HEK293 (cell line): ENCODE results near the gene KRT9.
"Not testable (repeated sequence)": the region's sequence is repeated elsewhere in the genome, so short reads cannot be mapped to it uniquely, and the experiment has no call there.

Source experiments
- CTCF ChIA-PET: fragments of 350-600 bp; formaldehyde crosslinking; extraction: SDS; loops from one replicate; lab custom pipeline; 2021; ENCODE audit warnings: antibody characterized with exemption; lab: Yijun Ruan, JAX
- POLR2A ChIA-PET: fragments of 300-600 bp; formaldehyde crosslinking; extraction: SDS; loops from one replicate; lab custom pipeline; 2020; ENCODE audit warnings: antibody characterized with exemption, inconsistent platforms; lab: Yijun Ruan, JAX
- H3K27ac ChIP-seq: fragments of 200-500 bp; sonication (Bioruptor generic); 2 replicates; pipeline ENCODE4 v1.5.1; 2014; ENCODE audit warnings: low read depth, low read length, control low read depth, inconsistent platforms; ENCODE audit errors: extremely low read depth
- H3K36me3 ChIP-seq, 2 experiments: fragments of 200-500 bp in 1 of 2; sonication (Bioruptor generic) in 1 of 2; 1 replicate in 1 of 2; 2 replicates in 1 of 2; pipeline ENCODE4 v1.5.1; 2014 to 2017; ENCODE audit warnings: inconsistent platforms in 2 of 2, low read length in 2 of 2; ENCODE audit not compliant: control insufficient read depth in 2 of 2, insufficient read depth in 1 of 2
- H3K4me1 ChIP-seq: fragments of 200-500 bp; sonication (Bioruptor generic); 2 replicates; pipeline ENCODE4 v1.5.1; 2014; ENCODE audit warnings: mild to moderate bottlenecking, low read length, inconsistent platforms; ENCODE audit not compliant: control insufficient read depth, insufficient read depth
- H3K4me3 ChIP-seq: 2 replicates; pipeline ENCODE4 v1.5.1; 2011; ENCODE audit warnings: low read depth, mild to moderate bottlenecking, control low read depth, low read length, moderate library complexity
- H3K9me3 ChIP-seq: fragments of 200-500 bp; sonication (Bioruptor generic); 2 replicates; pipeline ENCODE4 v1.5.1; 2014; ENCODE audit warnings: low read depth, low read length, inconsistent platforms; ENCODE audit not compliant: control insufficient read depth, insufficient read depth
- FEZF1 ChIP-seq: fragments of 450-650 bp; formaldehyde crosslinking; IDR thresholded peaks from 2 replicates; pipeline ENCODE4 v1.5.1; 2016; ENCODE audit warnings: missing biosample characterization, missing genetic modification characterization
- GLIS1 ChIP-seq: fragments of 450-650 bp; formaldehyde crosslinking; IDR thresholded peaks from 2 replicates; pipeline ENCODE4 v1.5.1; 2016; ENCODE audit warnings: missing biosample characterization, missing genetic modification characterization
- KLF7 ChIP-seq: fragments of 450-650 bp; formaldehyde crosslinking; IDR thresholded peaks from 2 replicates; pipeline ENCODE4 v1.5.1; 2016; ENCODE audit warnings: missing biosample characterization, missing genetic modification characterization, borderline replicate concordance
- PRDM1 ChIP-seq: fragments of 450-650 bp; formaldehyde crosslinking; IDR thresholded peaks from 2 replicates; pipeline ENCODE4; 2016; ENCODE audit warnings: missing biosample characterization, missing genetic modification characterization
- SP2 ChIP-seq: fragments of 450-650 bp; formaldehyde crosslinking; IDR thresholded peaks from 2 replicates; pipeline ENCODE4 v1.5.1; 2016; ENCODE audit warnings: missing biosample characterization, missing genetic modification characterization
- ZBTB1 ChIP-seq: fragments of 450-650 bp; formaldehyde crosslinking; IDR thresholded peaks from 2 replicates; pipeline ENCODE4 v1.5.1; 2016; ENCODE audit warnings: missing biosample characterization, missing genetic modification characterization
- ZIC2 ChIP-seq: fragments of 450-650 bp; formaldehyde crosslinking; IDR thresholded peaks from 2 replicates; pipeline ENCODE4 v1.5.1; 2016; ENCODE audit warnings: missing biosample characterization, missing genetic modification characterization
- ZNF292 ChIP-seq: fragments of 450-650 bp; formaldehyde crosslinking; IDR thresholded peaks from 2 replicates; pipeline ENCODE4 v1.5.1; 2016; ENCODE audit warnings: low read depth, missing biosample characterization, missing genetic modification characterization, borderline replicate concordance
- ZNF366 ChIP-seq: fragments of 450-650 bp; formaldehyde crosslinking; conservative IDR thresholded peaks from 2 replicates; pipeline ENCODE4 v1.5.1; 2016; ENCODE audit warnings: missing biosample characterization, missing genetic modification characterization
- ZNF501 ChIP-seq: fragments of 450-650 bp; formaldehyde crosslinking; IDR thresholded peaks from 2 replicates; pipeline ENCODE4 v1.5.1; 2016; ENCODE audit warnings: missing biosample characterization, missing genetic modification characterization
- ZNF560 ChIP-seq: fragments of 450-650 bp; formaldehyde crosslinking; IDR thresholded peaks from 2 replicates; pipeline ENCODE4 v1.5.1; 2017; ENCODE audit warnings: missing biosample characterization, missing genetic modification characterization, borderline replicate concordance
- ZNF658 ChIP-seq: fragments of 450-650 bp; formaldehyde crosslinking; IDR thresholded peaks from 2 replicates; pipeline ENCODE4; 2016; ENCODE audit warnings: missing biosample characterization, missing genetic modification characterization
- ZNF747 ChIP-seq: fragments of 450-650 bp; formaldehyde crosslinking; IDR thresholded peaks from 2 replicates; pipeline ENCODE4 v1.5.1; 2016; ENCODE audit warnings: missing biosample characterization, missing genetic modification characterization
- TF ChIP-seq, protein P1 (sequence below): fragments of 450-650 bp; formaldehyde crosslinking; IDR thresholded peaks from 2 replicates; pipeline ENCODE4 v1.5.1; 2017; ENCODE audit warnings: missing biosample characterization, mild to moderate bottlenecking, missing genetic modification characterization, moderate library complexity
- TF ChIP-seq, protein P2 (sequence below): fragments of 450-650 bp; formaldehyde crosslinking; IDR thresholded peaks from 2 replicates; pipeline ENCODE4 v1.5.1; 2016; ENCODE audit warnings: missing biosample characterization, missing genetic modification characterization
- TF ChIP-seq, protein P3 (sequence below): IDR thresholded peaks from 2 replicates; pipeline ENCODE4 v1.6.1; 2011; ENCODE audit warnings: mild to moderate bottlenecking, low read depth, low read length, borderline replicate concordance
- TF ChIP-seq, protein P4 (sequence below): fragments of 450-650 bp; formaldehyde crosslinking; IDR thresholded peaks from 2 replicates; pipeline ENCODE4 v1.5.1; 2016; ENCODE audit warnings: missing biosample characterization, missing genetic modification characterization, borderline replicate concordance

The KRT9 gene

DNA sequence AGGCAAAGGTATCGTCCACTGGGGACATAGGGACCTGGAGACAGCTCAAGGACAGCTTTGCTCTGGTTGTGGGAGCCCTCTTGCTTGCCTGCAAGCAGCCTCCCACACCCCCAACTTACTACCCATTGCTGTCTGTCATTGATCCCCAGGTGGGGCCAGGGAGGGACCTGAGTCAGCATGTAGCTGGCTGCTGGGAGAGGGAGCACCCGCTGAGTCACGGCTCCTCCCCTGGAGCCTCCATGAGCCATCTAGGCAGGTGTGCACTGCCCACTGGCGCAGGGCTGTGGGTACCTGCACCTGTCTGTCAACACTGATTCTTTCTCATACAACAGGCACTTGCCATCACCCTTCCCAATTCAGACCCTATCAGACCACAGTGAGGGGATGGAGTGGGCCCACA is 4.9 kb upstream of the KRT9 start:
- H3K27ac ChIP-seq, H3K36me3 ChIP-seq, POLR2A ChIA-PET, H3K9me3 ChIP-seq, H3K4me1 ChIP-seq, H3K4me3 ChIP-seq: not testable (repeated sequence)
- CTCF ChIA-PET = interaction anchor here (2.1 to 14.3 kb wide), 3 partner anchors 27 to 87 kb away, joined by 16 to 115 read pairs (median 30); no protein-coding TSS in a partner anchor
- TF ChIP-seq GLIS1 (tag by site-specific recombination) (0 out of 2 replicates have a peak, but pooled peaks have one; percentile 13), ZIC2 (tag by site-specific recombination) (0 out of 2 replicates have a peak, but pooled peaks have one; percentile 17)

DNA sequence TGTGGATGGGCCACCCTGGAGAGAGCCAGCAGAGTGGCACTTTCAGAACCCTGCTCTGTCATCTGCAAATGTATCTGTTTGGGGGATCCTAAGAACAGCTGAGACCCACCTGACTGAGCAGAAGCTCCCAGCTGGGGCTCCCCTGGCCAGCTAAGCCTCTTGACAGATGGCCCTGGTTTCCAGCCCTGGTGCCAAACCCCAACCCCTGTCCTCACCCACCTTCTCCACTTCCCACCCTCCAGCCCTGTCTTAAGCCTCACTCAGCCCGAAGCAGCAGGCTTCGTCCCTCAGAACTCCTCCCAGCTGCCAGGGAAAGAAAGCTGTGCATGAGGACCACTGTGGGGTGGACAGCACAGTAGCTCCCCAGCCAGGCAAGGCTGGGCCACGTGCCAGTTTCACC is 3.5 kb upstream of the KRT9 start:
- ChIA-PET CTCF (interaction anchor here (0.6 to 14.3 kb wide), 5 partner anchors 26 to 1462 kb away, joined by 3 to 115 read pairs (median 16); no protein-coding TSS in a partner anchor), POLR2A (no interaction called here)
- no peaks in the 10 kb centered on the region; the same call in 1 of the 2 replicates for H3K4me1 ChIP-seq
- no peaks in the 10 kb centered on the region for H3K36me3 ChIP-seq
- TF ChIP-seq, protein P1, sequence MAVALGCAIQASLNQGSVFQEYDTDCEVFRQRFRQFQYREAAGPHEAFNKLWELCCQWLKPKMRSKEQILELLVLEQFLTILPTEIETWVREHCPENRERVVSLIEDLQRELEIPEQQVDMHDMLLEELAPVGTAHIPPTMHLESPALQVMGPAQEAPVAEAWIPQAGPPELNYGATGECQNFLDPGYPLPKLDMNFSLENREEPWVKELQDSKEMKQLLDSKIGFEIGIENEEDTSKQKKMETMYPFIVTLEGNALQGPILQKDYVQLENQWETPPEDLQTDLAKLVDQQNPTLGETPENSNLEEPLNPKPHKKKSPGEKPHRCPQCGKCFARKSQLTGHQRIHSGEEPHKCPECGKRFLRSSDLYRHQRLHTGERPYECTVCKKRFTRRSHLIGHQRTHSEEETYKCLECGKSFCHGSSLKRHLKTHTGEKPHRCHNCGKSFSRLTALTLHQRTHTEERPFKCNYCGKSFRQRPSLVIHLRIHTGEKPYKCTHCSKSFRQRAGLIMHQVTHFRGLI = no peak
- no peak for TF ChIP-seq SP2 (tag by site-specific recombination)
- TF ChIP-seq FEZF1 (tag by site-specific recombination) = no peak
- TF ChIP-seq, protein P2, sequence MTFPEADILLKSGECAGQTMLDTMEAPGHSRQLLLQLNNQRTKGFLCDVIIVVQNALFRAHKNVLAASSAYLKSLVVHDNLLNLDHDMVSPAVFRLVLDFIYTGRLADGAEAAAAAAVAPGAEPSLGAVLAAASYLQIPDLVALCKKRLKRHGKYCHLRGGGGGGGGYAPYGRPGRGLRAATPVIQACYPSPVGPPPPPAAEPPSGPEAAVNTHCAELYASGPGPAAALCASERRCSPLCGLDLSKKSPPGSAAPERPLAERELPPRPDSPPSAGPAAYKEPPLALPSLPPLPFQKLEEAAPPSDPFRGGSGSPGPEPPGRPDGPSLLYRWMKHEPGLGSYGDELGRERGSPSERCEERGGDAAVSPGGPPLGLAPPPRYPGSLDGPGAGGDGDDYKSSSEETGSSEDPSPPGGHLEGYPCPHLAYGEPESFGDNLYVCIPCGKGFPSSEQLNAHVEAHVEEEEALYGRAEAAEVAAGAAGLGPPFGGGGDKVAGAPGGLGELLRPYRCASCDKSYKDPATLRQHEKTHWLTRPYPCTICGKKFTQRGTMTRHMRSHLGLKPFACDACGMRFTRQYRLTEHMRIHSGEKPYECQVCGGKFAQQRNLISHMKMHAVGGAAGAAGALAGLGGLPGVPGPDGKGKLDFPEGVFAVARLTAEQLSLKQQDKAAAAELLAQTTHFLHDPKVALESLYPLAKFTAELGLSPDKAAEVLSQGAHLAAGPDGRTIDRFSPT (tag by site-specific recombination) = no peak
- TF ChIP-seq KLF7 (tag by site-specific recombination) = no peak
- TF ChIP-seq ZBTB1 (tag by site-specific recombination) = no peak
- no peak for TF ChIP-seq ZNF366
- TF ChIP-seq, protein P3, sequence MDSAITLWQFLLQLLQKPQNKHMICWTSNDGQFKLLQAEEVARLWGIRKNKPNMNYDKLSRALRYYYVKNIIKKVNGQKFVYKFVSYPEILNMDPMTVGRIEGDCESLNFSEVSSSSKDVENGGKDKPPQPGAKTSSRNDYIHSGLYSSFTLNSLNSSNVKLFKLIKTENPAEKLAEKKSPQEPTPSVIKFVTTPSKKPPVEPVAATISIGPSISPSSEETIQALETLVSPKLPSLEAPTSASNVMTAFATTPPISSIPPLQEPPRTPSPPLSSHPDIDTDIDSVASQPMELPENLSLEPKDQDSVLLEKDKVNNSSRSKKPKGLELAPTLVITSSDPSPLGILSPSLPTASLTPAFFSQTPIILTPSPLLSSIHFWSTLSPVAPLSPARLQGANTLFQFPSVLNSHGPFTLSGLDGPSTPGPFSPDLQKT = no peak
- TF ChIP-seq ZNF747 (tag by site-specific recombination) = no peak
- no peak for TF ChIP-seq ZNF658 (tag by site-specific recombination)
- no peak for TF ChIP-seq ZNF292
- no peak for TF ChIP-seq ZNF501
- TF ChIP-seq, protein P4, sequence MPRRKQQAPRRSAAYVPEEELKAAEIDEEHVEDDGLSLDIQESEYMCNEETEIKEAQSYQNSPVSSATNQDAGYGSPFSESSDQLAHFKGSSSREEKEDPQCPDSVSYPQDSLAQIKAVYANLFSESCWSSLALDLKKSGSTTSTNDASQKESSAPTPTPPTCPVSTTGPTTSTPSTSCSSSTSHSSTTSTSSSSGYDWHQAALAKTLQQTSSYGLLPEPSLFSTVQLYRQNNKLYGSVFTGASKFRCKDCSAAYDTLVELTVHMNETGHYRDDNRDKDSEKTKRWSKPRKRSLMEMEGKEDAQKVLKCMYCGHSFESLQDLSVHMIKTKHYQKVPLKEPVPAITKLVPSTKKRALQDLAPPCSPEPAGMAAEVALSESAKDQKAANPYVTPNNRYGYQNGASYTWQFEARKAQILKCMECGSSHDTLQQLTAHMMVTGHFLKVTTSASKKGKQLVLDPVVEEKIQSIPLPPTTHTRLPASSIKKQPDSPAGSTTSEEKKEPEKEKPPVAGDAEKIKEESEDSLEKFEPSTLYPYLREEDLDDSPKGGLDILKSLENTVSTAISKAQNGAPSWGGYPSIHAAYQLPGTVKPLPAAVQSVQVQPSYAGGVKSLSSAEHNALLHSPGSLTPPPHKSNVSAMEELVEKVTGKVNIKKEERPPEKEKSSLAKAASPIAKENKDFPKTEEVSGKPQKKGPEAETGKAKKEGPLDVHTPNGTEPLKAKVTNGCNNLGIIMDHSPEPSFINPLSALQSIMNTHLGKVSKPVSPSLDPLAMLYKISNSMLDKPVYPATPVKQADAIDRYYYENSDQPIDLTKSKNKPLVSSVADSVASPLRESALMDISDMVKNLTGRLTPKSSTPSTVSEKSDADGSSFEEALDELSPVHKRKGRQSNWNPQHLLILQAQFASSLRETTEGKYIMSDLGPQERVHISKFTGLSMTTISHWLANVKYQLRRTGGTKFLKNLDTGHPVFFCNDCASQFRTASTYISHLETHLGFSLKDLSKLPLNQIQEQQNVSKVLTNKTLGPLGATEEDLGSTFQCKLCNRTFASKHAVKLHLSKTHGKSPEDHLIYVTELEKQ (tag by site-specific recombination) = no peak
- TF ChIP-seq ZNF560 (tag by site-specific recombination) = no peak
- TF ChIP-seq PRDM1 (tag by site-specific recombination) = no peak
- H3K9me3 ChIP-seq = no peaks in the 10 kb centered on the region
- no peak overlapping the region for H3K27ac ChIP-seq
- no peak overlapping the region for H3K4me3 ChIP-seq
